K562 (cell line): ENCODE measurements around the gene OR10C1.
"Not testable (repeated sequence)": the region's sequence is repeated elsewhere in the genome, so short reads cannot be mapped to it uniquely, and the experiment has no call there.

Source experiments
- CUX1 ChIP-seq: fragments of 200-800 bp; sonication (Bioruptor generic); IDR thresholded peaks from 2 replicates; pipeline ENCODE4 v1.6.1; 2016; ENCODE audit warnings: missing genetic modification characterization, missing compliant biosample characterization
- EZH2 ChIP-seq: IDR thresholded peaks from 2 replicates; pipeline ENCODE4 v1.6.1; 2012; ENCODE audit warnings: low read depth, mild to moderate bottlenecking, inconsistent platforms, low read length, borderline replicate concordance
- JUNB ChIP-seq: fragments of 450-650 bp; formaldehyde crosslinking; conservative IDR thresholded peaks from 2 replicates; pipeline ENCODE4 v1.4.0; 2020; ENCODE audit warnings: mild to moderate bottlenecking
- MXD1 ChIP-seq: fragments of 250-450 bp; sonication (Bioruptor Pico); IDR thresholded peaks from 2 replicates; pipeline ENCODE4 v1.8.0; 2021; ENCODE audit warnings: borderline replicate concordance, mild to moderate bottlenecking, moderate library complexity; ENCODE audit not compliant: poor library complexity, severe bottlenecking
- RFX1 ChIP-seq: fragments of 450-650 bp; IDR thresholded peaks from 2 replicates; pipeline ENCODE4 v1.6.1; 2016; ENCODE audit warnings: mild to moderate bottlenecking, moderate library complexity
- TGIF2 ChIP-seq: sonication (generic); formaldehyde crosslinking; IDR thresholded peaks from 2 replicates; pipeline ENCODE4 v1.8.1; 2022; ENCODE audit warnings: mild to moderate bottlenecking, missing genetic modification reagents, moderate library complexity
- ZNF124 ChIP-seq: sonication (generic); formaldehyde crosslinking; IDR thresholded peaks from 2 replicates; pipeline ENCODE4 v1.8.1; 2022; ENCODE audit warnings: missing genetic modification reagents

GRCh38 chr6:29436730-29437129 lies 2.4 kb upstream of the OR10C1 start:
- TF ChIP-seq ZNF124 (CRISPR knock-in tag); MXD1 (CRISPR knock-in tag); TGIF2 (CRISPR knock-in tag); RFX1; CUX1 (CRISPR knock-in tag); JUNB (CRISPR knock-in tag); EZH2: not testable (repeated sequence)
